Measurements from ENCODE around the gene SCRN2. TPM values are rescaled to one million over a fixed set of nuclear protein-coding genes. Genes with fewer than 3 reads are reported as not detected.

Gene SCRN2
- 10 to 100 TPM; 21.4 to 27.1 TPM for total RNA-seq
- 19.6 to 27.0 reads per million in 2 donors for total RNA-seq

GRCh38 chr17:47840742-47841487, at the start of gene SCRN2:
Gene SCRN2, minus strand, starts transcription at chr17:47841273. Its CDS starts 430 bp downstream, at chr17:47840843.
- ATAC-seq (peak; percentile 90), DNase-seq (peak; percentile 74 to 84 (median 75))
- peak within 1 kb of the TSS; percentile 84 for H3K27ac Mint-ChIP-seq
- peaks cover 17% of the 10 kb centered on the region for H3K4me1 Mint-ChIP-seq
- no peaks in the 10 kb centered on the region for H3K9me3 ChIP-seq (ENCODE audit: control insufficient read depth, low read length, poor library complexity, severe bottlenecking)
- H3K36me3 Mint-ChIP-seq (ENCODE audit: low read depth) = no peaks in the 10 kb centered on the region
- H3K27me3 Mint-ChIP-seq = peaks cover 19% of the 10 kb centered on the region
- peak within 1 kb of the TSS; percentile 98 for H3K4me3 Mint-ChIP-seq

- H3K4me1 Mint-ChIP-seq = peaks cover 23% of the 10 kb centered on the region
- H3K27ac Mint-ChIP-seq = peak overlapping the region; percentile 73
- no peaks in the 10 kb centered on the region for H3K36me3 Mint-ChIP-seq (ENCODE audit: low read depth)
- H3K27me3 Mint-ChIP-seq = no peaks in the 10 kb centered on the region
- peak; percentile 79 to 92 (median 87) for DNase-seq
- no peaks in the 10 kb centered on the region for H3K9me3 ChIP-seq (ENCODE audit: control insufficient read depth, low read length, poor library complexity, severe bottlenecking)
- ATAC-seq = peak; percentile 99
- no peak overlapping the region for H3K4me3 Mint-ChIP-seq
Observed at GRCh38 chr17:47889734-47890529, 48.9 kb upstream of the SCRN2 start.

- DNase-seq = no peak
- no peaks in the 10 kb centered on the region for H3K9me3 ChIP-seq (ENCODE audit: control insufficient read depth, low read length, poor library complexity, severe bottlenecking)
- no peak for ATAC-seq
- Mint-ChIP-seq H3K36me3 (ENCODE audit: low read depth) (no peaks in the 10 kb centered on the region), H3K27me3 (no peaks in the 10 kb centered on the region), H3K4me3 (no peak overlapping the region), H3K4me1 (peaks cover 24% of the 10 kb centered on the region), H3K27ac (no peak overlapping the region)
Observed at GRCh38 chr17:47888293-47888692, 47.2 kb upstream of the SCRN2 start.

GRCh38 chr17:47884905-47885730, 44.0 kb upstream of the SCRN2 start:
- DNase-seq = no peak
- Mint-ChIP-seq H3K4me3 (peak overlapping the region; percentile 33), H3K4me1 (peaks cover 26% of the 10 kb centered on the region), H3K27ac (no peak overlapping the region), H3K27me3 (peaks cover 6% of the 10 kb centered on the region), H3K36me3 (ENCODE audit: low read depth) (no peaks in the 10 kb centered on the region)
- ATAC-seq = no peak
- no peaks in the 10 kb centered on the region for H3K9me3 ChIP-seq (ENCODE audit: control insufficient read depth, low read length, poor library complexity, severe bottlenecking)

GRCh38 chr17:47884427-47884740, 43.3 kb upstream of the SCRN2 start:
- no peak for DNase-seq
- no peaks in the 10 kb centered on the region for H3K9me3 ChIP-seq (ENCODE audit: control insufficient read depth, low read length, poor library complexity, severe bottlenecking)
- ATAC-seq = no peak
- Mint-ChIP-seq H3K27me3 (peaks cover 6% of the 10 kb centered on the region), H3K27ac (no peak overlapping the region), H3K4me1 (peaks cover 23% of the 10 kb centered on the region), H3K4me3 (no peak overlapping the region), H3K36me3 (ENCODE audit: low read depth) (no peaks in the 10 kb centered on the region)

GRCh38 chr17:47883589-47884426, 42.7 kb upstream of the SCRN2 start:
- H3K27me3 Mint-ChIP-seq = peaks cover 10% of the 10 kb centered on the region
- no peaks in the 10 kb centered on the region for H3K9me3 ChIP-seq (ENCODE audit: control insufficient read depth, low read length, poor library complexity, severe bottlenecking)
- no peak overlapping the region for H3K4me3 Mint-ChIP-seq
- H3K4me1 Mint-ChIP-seq = peaks cover 26% of the 10 kb centered on the region
- DNase-seq (no peak), ATAC-seq (no peak)
- H3K36me3 Mint-ChIP-seq (ENCODE audit: low read depth) = no peaks in the 10 kb centered on the region
- no peak overlapping the region for H3K27ac Mint-ChIP-seq

GRCh38 chr17:47882695-47883588, 41.9 kb upstream of the SCRN2 start:
- Mint-ChIP-seq H3K4me3 (no peak overlapping the region), H3K27ac (no peak overlapping the region), H3K27me3 (peaks cover 19% of the 10 kb centered on the region), H3K4me1 (peaks cover 28% of the 10 kb centered on the region), H3K36me3 (ENCODE audit: low read depth) (no peaks in the 10 kb centered on the region)
- no peaks in the 10 kb centered on the region for H3K9me3 ChIP-seq (ENCODE audit: control insufficient read depth, low read length, poor library complexity, severe bottlenecking)
- DNase-seq (no peak), ATAC-seq (no peak)

- no peaks in the 10 kb centered on the region for H3K36me3 Mint-ChIP-seq (ENCODE audit: low read depth)
- no peak for DNase-seq
- H3K4me1 Mint-ChIP-seq = peaks cover 29% of the 10 kb centered on the region
- no peaks in the 10 kb centered on the region for H3K9me3 ChIP-seq (ENCODE audit: control insufficient read depth, low read length, poor library complexity, severe bottlenecking)
- no peak for ATAC-seq
- no peak overlapping the region for H3K27ac Mint-ChIP-seq
- no peak overlapping the region for H3K4me3 Mint-ChIP-seq
- peaks cover 26% of the 10 kb centered on the region for H3K27me3 Mint-ChIP-seq
Observed at GRCh38 chr17:47882247-47882646, 41.2 kb upstream of the SCRN2 start.

- H3K36me3 Mint-ChIP-seq (ENCODE audit: low read depth) = peaks cover 3% of the 10 kb centered on the region
- H3K27me3 Mint-ChIP-seq = peaks cover 40% of the 10 kb centered on the region
- ATAC-seq = no peak
- no peak overlapping the region for H3K4me3 Mint-ChIP-seq
- DNase-seq = no peak
- H3K4me1 Mint-ChIP-seq = peaks cover 26% of the 10 kb centered on the region
- no peaks in the 10 kb centered on the region for H3K9me3 ChIP-seq (ENCODE audit: control insufficient read depth, low read length, poor library complexity, severe bottlenecking)
- H3K27ac Mint-ChIP-seq = no peak overlapping the region
Observed at GRCh38 chr17:47879776-47880454, 38.8 kb upstream of the SCRN2 start.

GRCh38 chr17:47879028-47879585, 38.0 kb upstream of the SCRN2 start:
- ATAC-seq = no peak
- Mint-ChIP-seq H3K27me3 (peaks cover 48% of the 10 kb centered on the region), H3K27ac (no peak overlapping the region), H3K4me1 (peaks cover 20% of the 10 kb centered on the region), H3K4me3 (no peak overlapping the region), H3K36me3 (ENCODE audit: low read depth) (peaks cover 3% of the 10 kb centered on the region)
- DNase-seq = no peak
- no peaks in the 10 kb centered on the region for H3K9me3 ChIP-seq (ENCODE audit: control insufficient read depth, low read length, poor library complexity, severe bottlenecking)
